Retina (tissue), 1 donor: ENCODE results near the gene VANGL2.
"Not testable (repeated sequence)": the region's sequence is repeated elsewhere in the genome, so short reads cannot be mapped to it uniquely, and the experiment has no call there.

Experiments used
- DNase-seq: peaks from one replicate; pipeline ENCODE4 v3.0.0-alpha.2; 2016

Gene VANGL2

DNA sequence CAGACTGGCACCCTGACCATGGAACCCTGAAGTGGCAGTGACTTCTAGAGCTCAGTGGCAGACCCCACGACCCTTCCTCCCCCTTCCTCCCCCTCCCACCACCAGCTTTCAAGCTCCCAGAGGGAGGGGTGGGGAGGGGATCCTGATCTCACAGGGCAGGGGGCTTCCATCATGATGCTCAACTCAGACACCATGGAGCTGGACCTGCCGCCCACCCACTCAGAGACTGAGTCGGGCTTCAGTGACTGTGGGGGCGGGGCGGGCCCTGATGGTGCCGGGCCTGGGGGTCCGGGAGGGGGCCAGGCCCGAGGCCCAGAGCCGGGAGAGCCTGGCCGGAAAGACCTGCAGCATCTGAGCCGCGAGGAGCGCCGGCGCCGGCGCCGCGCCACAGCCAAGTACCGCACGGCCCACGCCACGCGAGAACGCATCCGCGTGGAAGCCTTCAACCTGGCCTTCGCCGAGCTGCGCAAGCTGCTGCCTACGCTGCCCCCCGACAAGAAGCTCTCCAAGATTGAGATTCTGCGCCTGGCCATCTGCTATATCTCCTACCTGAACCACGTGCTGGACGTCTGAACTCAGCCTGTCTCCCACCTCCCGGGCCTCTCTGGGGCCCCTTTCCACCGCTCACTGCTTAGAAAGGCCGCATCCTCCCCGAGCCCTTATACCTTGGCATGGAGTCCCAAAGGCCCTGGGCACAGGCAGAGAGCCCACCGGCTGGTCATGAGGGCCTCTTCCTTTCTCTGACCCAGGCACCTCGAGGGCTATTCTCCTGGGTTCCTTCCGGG, 29.6 kb upstream of the VANGL2 start:
- no peak for DNase-seq

DNA sequence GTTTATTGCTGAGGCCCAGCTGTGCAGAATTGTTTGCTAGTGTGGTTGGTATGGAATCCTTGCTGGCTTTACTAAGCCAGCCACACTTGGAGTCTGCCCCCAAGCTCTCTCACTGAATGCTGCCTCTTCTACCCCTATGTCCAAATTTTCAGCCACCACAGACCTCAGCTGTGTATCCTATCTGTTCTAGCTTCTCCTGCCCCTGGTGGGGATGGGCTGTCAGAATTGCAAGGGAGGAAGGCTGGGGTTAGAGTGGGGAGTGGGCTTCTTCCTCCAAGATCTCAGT, 29.1 kb upstream of the VANGL2 start:
- no peak for DNase-seq

DNA sequence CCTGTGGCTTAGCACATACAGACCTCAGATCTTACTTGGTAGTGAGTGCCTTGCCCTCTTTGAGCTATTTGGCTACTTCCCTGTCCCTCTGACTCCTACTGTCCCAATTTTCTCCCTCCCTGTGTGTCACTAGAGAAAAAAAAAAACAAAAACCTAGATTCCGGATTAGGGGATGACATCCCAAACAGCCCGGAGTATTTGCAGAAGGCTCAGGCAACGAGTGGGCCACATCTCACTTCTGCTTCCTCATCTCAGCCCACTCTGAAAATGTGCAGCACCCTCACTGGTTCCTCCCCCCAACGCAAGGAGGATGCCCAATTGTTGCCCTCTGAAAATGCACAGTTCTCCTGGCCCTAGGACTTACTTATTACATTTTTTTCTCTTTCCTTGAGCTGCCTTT, 28.6 kb upstream of the VANGL2 start:
- DNase-seq: no peak

DNA sequence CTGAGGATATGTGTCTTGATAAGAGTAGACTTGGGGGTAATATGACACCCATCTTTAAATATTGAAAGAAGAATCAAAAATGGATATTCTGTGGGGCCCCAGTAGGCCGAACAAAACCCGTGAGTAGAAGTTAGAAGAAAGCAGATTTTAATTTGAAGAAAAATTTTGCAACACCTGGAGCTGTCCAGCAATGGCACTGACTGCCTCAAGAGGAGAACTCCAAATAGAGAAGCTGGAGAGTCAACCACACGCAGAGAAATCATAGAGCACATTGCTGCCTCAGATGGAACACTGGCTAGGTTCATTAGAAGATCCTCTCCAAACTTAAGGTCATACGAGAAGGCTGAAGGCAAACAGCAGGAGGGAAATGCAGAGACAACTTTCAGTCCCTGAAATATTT, 26.7 kb upstream of the VANGL2 start:
- DNase-seq: no peak

DNA sequence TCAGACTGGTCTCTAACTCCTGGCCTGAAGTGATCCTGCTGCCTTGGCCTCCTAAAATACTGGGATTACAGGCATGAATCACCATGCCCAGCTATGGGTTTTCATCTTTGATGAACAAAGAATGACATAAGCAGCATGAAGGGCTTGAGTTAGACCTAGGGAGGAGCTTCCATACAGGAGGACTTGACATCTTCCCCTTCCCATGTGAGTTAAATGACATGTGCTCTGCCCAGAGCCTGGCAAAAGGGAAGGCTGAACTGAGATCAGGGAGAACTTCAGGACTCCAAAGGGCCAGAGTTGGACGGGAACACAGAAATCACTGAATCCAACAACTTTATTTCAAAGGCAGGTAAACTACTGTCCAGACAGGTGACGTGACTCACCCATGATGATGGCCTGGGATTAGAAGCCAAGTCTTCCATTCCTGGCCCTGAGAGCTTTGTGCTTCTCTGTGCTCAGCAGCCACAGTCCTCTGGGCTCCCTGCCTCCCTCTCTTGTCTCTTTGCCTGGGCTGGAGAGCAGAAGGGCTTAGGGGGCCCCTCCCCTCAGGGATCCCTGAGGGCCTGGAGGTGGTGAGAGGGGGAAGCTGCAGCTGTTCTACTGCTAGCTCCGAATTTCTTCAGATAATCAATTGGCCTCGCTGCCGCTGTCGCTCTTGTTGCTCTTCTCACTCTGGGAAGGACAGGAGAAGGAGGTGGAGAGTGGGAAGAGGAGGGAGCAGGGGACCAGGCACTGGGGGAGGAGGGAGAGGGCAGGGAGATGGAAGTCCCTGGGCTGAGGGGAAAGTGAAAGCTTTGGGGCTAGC, 25.9 kb upstream of the VANGL2 start:
- DNase-seq: peak; percentile 77

DNA sequence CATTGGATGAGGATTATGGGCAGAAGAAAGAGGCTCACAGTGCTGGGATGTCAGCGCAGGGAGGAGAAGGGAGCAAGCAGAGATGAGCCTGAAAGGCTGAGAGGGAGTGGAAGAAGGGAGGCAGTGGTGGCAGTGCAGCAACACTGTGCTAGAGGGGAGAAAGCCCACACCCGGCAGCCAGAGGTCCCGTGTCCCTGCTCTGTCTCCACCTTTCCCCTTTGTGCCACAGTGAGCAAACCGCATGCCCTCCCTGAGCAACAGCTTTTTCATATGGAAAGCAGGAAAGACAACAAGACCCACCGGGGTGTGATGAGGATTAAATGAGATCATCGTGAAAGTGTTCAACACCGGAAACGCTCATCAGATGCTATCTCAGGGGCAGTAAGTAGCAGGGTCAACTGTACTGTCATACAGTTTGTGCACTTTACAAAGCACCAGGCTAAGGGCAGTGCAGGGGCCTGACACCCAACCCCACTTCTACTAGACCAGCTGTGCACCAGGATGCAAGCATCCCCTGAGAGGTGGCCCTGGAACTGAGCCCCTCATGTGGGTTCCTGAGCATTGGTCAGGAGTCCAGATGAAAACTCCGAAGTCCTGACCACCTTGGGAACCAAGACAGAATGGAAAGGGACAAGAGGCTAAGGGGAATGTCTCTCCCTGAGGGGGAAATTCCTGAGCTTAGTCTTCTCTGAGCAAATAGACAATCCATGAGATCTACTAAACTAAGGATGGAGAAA, 24.4 kb upstream of the VANGL2 start:
- DNase-seq: peak; percentile 53

DNA sequence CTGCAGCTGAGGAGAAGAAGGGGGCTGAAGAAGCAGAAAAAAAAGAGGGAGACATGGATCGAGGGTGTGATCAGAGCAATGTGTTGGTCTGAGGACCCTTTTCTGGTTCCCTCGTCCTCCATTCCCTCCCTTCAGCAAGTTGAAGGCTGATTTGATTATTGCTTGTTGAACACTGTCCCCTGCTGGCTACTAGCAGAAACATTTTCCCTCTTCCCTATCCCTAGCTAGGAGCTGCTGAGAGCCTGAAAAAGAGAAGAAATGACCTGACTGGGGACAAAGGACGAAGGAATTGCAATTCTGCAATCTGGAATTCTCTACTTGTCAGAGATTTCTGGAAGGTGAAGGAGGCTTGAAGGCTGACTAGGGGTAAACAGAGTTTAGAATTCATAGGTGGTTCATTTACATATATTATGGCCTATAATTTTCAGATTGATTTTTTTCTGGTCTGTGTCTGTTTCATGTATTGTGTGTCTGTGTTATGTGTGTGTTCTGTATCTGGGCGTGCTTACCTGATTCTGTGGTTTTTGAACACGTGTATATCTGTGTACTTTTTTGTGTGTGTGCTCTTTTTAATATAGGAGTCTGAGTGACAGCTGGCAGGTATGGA, 23.7 kb upstream of the VANGL2 start:
- peak; percentile 79 for DNase-seq

DNA sequence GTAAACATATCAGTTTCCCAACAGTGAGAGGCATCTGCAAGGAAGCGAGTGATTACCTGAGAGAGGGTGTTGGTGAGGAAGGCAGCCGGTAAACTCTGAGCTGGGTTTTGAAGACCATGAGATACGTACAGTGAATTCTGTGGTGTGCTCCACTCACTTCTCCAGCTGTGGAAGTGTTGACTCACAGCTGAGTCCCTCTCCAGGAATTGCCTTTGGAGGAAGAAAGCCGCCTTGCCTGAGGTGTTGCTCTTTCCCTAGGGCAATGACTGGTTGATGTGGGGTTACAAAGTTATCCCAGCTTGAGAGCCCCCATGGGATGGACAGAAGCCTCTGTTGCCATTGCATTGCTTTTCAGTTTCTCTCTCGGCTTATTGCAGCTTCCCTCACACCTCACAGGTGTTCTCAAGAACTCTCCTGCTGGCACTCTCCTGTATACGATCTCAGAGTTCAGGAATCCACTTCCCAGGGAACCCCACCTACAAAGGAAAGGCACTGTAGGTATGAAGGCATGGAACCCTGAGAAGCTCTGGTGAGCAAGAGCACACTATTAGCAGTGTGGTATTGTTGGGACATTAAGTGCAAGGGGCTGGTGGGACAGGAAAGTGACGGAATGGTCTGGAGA, 22.7 kb upstream of the VANGL2 start:
- DNase-seq: no peak

DNA sequence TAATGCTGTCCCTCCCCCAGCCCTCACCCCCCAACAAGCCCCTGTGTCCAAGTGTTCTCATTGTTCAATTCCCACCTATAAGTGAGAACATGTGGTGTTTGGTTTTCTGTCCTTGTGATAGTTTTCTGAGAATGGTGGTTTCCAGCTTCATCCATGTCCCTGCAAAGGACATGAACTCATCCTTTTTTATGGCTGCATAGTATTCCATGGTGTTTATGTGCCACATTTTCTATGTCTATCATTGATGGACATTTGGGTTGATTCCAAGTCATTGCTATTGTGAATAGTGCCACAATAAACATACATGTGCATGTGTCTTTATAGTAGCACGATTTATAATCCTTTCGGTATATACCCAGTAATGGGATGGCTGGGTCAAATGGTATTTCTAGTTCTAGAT, 15.6 kb upstream of the VANGL2 start:
- DNase-seq: not testable (repeated sequence)

DNA sequence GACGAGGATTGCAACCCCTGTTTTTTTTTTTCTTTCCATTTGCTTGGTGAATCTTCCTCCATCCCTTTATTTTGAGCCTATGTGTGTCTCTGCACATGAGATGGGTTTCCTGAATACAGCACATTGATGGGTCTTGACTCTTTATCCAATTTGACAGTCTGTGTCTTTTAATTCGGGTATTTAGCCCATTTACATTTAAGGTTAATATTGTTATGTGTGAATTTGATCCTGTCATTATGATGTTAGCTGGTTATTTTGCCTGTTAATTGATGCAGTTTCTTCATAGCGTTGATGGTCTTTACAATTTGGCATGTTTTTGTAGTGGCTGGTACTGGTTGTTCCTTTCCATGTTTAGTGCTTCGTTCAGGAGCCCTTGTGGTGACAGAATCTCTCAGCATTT, 12.0 kb upstream of the VANGL2 start:
- not testable (repeated sequence) for DNase-seq

DNA sequence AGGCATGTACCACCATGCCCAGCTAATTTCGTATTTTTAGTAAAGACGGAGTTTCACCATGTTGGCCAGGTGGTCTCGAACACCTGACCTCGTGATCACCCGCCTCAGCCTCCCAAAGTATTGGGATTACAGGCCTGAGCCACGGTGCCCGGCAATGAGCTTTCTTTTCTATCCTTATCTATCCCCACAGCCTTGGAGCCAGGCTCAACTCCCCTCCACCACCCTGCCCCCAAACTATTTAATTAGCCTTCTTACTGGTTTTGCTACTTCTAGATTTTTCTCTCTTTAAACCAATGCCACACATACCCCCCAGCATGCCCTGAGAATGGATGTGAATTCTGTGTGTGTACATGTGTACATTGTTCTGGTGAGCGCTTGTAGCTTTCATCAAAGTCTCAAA, 5.7 kb upstream of the VANGL2 start:
- DNase-seq: no peak

DNA sequence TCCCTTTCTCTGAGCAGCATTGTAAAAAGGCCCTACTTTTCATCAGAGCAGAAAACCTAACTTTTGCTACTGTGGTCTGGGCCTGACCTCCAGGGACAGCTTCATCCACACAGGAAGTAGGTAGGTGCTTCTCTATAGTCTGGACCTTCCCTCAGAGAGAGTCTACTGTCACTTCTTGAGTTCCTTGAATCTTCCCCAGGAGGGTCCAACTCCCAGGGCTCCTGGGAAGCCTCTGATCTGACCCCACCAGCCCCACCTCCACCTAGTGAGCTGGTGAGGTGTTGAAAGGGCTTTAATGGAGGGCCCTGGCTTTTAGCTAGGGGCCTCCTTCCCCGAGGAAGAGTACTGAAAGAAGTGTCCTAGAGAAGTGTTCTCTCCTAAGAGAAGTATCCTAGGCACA, 2.7 kb upstream of the VANGL2 start:
- no peak for DNase-seq

DNA sequence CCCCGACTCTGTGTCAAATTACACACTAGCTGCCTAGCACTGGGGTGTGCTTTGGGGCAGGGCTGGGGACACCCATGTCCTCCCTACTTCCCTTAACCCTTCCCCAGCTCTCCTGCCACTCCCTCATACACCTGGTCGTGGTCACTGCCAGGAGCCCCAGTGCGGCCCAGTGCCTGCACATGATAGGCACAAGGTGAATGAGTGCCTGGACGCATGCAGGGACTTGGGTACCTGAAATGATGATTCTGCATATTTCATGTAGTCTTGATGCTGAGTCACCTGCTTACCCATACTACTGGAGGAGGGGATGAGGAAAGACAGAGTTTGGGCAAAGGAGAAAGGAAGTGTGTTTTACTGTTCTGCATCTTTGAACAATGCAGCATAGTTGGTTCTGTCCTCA, 1.5 kb upstream of the VANGL2 start:
- DNase-seq: no peak

DNA sequence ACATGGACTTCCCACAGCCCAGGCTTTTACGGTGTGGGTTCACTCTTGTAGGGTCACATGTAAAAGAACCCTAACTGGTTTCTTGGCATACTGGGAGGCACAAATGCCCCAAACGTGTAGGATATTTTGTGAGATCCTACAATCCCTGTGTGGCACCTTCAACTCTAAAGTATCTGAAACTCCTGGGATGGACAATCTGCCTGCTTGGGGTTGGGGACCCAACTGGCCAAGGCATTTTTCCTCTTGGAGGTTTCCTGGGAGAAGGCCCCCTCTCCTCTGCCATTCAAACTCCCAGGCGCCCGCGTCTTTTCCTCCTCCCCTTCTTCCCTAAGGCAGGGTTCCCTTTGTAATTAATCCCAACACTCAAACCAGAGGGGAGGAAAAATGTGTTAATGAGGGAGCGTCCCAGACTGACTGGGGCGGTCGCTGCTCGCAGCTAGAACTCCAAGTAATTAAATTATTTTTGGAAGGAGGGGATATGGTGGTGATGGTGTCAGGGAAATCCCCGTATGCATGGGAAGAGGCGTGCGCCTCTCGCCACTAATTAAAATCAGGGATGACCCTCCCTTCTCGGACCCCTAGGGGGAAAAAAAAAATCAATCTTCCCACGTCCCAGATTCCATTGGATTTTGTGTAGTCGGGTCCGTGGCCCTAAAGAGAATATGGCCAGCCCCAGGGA, 681 bp upstream of the VANGL2 start:
- DNase-seq: no peak

DNA sequence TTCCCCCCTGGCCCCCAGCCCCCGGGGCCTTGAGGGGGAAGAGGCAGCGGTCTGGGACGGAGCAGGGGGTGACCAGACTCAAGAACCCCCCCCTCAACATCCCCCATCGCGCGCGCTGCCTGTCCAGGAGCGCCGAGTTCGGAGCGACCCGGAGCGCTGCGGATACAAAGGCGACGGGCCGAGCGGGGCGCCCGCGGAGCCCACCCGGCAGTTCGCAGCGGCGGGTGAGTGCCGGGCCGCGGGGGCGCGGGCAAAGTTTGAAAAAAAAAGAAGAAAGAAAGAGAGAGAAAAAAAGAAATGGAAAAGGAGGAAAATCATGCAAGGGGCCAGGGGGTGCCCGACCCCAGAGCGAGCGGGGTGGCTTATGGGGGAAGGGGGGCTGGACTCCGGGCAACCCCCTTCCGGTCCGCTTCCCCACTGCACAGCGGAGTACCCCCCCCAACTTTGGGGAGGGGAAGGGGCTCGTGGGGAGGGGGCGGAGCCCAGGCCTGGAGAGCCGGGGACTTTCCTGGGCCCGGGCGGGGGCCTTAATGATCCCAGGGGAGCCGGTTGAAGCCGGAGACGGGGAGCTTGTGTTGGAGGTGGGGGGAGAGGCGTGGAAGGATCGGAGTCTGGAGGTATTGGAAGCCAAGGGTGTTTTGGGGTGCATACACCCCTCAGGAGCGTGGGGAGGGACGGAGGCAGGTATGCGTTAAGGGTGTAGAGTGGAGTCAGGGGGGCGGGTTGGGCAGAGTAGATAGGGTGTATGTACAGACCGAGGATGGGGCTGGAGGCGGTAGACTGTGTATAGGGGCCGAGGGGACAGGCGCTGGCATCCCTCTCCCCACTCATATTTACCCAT, 502 bp downstream of the VANGL2 start:
- peak; percentile 78 for DNase-seq

DNA sequence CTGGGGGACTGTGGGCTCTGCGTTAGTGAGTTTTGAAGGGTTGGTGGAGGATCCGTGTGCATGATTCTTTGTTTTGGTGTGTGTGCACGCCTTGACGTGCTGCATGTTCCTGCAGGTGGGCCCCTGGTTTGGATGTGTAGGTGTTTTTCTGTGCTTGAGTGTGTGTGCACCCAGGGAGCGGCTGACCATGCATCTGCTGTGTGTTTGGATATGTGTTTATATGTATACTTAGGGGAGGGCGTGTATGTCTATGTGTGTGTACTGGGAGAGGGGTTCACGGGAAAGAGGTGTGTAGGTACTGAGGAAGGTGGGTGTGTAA, 1.1 kb downstream of the VANGL2 start:
- DNase-seq: no peak

DNA sequence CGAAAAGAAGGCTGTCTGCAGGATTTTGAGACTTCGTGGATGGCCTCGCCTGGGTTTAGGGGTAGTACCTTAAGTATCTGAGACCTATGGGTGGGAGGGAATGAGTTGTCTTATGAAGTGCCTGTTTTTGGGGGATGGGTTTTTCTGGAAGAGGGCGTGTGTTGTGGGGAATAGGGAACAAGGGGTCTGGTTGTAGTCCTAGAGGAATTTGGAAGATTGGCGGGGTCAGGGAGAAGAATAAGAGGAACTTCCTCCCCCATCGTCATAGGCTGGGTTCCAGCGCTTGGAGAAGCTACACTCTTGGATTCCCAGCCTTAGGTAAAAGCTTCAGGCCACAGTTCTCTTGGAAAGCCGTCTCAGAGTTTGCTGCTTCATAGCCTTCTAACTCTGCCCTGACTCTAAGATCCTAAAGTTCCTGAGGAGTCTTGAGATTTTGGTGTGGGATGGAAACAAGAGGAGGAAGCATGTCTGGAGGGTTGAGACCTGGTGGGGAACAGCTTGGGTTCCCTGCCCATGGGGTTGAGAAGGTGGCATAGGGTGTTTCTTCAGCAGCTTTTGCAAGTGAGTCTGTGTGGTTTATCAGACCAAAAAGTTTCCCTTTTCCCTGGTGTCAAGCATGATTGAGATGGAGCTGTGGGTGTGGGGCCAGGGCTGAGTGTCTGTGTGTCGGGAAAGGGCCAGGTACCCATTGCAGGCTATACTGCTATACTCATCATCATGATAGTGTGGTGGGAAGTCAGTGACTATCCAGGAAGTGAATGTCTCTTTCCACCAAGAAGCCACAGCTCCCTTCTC, 1.8 kb downstream of the VANGL2 start:
- DNase-seq: no peak

DNA sequence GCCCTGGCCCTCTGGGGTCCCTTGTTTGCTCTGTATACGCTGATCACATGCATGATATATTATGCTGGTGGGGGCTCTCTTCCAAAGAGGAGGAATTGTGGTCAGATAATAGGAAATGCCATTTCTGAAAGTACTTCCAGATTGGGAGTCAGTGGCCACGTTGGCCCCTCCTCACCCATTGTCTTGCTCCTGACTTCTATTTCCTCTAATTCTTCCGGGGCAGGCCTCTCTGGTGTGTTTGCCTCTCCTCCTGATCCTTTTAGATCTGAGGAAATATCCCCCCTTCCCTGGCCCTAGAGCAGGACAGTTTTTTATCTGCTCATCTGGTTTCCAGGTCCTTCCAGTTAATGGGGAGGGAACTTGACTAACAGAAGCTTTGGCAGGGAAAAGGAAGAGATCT, 2.9 kb downstream of the VANGL2 start:
- no peak for DNase-seq

DNA sequence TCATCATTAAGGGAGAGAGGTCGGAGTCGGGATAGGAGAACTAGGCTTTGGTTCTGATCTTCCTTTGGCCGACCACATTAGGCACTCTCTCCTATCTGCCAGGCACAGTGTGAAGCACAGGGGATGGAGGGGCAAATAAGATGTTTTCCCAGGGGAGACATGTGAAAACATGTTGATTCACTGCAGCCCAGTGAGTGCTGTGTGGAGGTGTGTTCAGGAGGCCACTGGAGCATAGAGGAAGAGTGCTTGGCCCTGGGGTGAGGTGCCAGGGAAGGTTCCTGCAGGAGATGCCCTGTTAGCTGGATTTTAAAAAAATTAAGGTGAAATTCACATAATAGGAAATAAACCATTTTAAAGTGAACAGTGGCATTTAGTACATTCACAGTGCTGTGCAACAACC, 3.7 kb downstream of the VANGL2 start:
- DNase-seq: no peak

DNA sequence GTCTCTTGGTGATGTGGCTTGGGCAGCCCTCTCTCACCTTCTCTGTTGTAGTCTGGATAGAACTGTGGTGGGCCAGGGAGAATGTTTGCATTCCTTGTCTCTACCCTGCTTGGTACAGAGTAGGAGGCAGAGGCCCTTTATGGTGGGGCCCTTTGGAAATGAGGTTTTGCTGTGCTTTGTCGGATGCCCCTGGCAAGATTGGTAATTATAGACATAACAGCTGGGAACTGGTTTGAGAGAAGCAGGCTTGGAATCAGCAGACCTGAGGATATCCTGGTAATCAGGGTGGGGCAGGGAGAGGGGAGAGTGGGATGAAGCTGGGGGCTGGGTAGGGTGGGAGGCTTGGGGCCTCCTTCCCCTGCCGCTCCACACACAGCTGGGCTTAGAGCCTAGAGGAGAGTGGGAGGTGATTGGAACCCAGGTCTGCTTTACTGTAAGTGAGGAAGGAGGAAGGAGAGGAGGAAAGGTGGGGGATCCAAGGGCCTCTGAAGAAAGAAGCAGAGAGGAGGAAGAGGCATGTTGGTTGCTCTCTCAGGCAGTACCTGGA, 5.0 kb downstream of the VANGL2 start:
- no peak for DNase-seq
